NCI-H82 treated with DMSO at 0.1 percent for 48 hours (cell line): ENCODE results near the gene RAF1.
"Not testable (repeated sequence)": the region's sequence is repeated elsewhere in the genome, so short reads cannot be mapped to it uniquely, and the experiment has no call there.

Experiments used
- DNase-seq: peaks from one replicate; lab custom pipeline; 2025; ENCODE audit not compliant: unreplicated experiment; lab: John Stamatoyannopoulos, UW

The RAF1 gene

GRCh38 chr3:12677616-12678015 is 13.7 kb upstream of the RAF1 start:
- DNase-seq, result no peak

DNA sequence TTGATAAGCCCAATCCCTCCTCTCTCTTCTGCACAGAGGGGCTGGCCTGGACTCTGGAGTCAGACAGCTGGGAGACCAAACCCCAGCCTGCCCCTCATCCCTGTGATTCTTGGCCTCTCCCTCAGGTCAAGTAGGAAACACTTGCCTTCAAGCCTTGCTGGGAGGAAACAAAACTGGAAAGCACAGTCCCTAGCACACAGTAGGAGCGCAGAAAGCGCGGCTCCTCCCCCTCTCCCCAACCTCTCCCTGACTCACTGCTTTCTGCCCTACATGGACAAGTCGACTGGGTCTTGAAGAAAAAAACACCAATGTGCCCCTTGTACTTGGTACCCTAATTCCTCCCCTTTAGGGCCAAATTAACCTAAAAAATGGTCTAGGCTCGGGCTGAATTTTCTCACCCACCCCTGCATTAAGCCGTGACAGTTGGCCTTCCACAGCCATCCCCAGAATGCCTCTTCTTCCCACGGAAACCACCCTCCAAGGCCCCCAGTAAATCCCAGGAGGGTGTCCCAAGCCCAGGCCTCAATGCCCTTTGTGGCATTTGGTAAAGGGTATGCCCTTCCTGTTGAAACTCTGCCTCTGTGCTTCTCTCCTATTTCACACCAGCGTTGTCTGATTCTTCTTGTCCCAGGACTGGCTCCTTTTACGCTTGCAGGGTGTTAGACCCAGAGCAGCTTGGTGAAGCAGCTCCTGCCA is 11.3 kb upstream of the RAF1 start:
- DNase-seq, result no peak

GRCh38 chr3:12673956-12674736 is 10.2 kb upstream of the RAF1 start:
- DNase-seq, result not testable (repeated sequence)

DNA sequence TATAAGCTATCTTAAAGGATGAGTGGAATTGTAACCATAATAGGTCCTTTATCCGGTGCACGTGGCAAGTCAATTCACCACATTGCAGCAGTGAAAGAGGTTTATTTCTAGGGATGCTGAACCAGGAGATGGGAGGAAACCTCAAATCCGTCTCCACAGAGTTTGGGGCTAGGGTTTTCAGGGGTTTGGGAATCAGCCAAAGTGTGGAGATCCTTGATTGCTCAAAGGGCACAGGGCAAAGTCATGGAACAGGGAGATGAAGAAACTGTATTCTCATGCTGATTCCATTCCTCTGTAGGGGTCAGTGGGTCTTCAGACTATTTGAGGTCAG is 7.2 kb upstream of the RAF1 start:
- no peak for DNase-seq

- DNase-seq, result no peak
Observed at GRCh38 chr3:12670365-12671119, 6.6 kb upstream of the RAF1 start.

DNA sequence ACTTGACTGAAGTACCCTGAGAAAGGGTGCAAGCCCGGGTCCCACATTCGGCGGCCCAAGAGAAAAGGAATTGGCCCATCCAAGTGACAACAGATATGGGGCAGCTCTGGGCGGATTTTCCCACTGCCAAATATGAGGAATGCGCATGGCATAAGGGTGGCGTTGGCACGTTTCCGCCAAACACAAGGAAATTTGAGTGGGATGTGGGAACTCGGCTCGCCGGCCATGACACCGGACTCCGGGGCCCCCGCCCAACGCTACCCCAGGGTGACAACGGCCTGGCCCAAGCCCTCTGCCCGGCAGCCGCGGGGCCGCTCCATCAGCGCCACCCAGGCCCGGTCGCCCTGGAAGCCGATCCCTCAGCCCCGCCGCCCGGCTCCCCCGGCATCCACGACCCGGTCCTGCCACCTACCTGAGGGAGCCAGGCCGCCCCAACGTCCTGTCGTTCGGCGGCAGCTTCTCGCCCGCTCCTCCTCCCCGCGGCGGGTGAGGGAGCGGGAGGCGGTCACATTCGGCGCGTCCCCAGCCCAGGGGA is 449 bp downstream of the RAF1 start:
- no peak for DNase-seq

DNA sequence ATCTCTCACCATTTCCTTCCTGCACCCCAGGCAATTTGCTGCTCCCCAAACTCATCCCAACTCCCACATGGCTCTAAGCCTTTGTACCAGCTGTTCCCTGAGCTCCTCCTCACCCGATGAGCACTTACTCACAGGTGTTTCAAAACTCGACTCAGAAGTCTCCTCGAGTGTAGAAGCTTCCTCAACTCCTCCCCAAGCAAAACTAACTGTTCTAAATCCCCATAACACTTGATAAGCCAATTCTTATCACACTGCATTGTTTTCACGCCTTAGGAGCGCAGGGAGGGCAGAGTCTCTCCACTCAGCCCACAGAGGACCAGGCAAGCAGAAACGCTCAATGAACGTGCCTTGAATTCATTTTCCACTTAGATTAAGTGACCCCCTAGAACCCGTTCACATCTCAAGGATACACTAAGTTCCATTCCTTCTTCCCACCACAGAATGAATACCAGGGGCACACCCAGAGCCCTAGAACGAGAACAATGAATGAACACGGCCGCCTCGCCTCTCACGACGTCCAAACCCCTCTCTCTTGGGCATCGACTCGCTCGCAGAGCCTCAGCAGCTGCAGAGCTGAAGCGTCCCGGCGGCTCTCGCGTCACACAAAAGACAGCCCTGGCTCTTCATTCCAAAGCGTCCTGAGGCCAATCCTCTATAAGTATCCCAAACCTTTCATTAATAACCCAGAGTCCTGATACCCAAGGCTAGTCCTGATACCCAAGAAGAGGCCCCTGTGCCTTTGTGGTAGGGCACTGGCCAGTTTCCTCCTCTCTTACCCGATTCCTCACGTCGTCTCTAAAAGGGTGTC is 1.1 kb downstream of the RAF1 start:
- DNase-seq, result peak; percentile 2

GRCh38 chr3:12661926-12662592 is 1.9 kb downstream of the RAF1 start:
- DNase-seq, result no peak

DNA sequence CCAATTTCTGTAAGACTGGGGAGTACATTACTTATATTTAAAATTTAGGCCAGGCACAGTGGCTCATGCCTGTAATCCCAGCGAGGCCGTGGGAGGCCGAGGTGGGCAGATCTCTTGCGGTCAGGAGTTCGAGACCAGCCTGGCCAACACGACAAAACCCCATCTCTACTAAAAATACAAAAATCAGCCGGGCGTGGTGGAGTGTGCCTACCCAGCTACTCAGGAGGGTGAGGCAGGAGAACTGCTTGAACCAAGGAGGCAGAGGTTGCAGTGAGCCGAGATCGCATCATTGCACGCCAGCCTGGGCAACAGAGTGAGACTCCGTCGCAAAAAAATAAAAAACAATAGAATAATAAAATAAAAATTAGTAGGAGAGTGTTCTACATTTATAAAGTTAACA is 2.5 kb downstream of the RAF1 start:
- not testable (repeated sequence) for DNase-seq

- DNase-seq, result no peak
Observed at GRCh38 chr3:12660196-12660595, 3.7 kb downstream of the RAF1 start.

DNA sequence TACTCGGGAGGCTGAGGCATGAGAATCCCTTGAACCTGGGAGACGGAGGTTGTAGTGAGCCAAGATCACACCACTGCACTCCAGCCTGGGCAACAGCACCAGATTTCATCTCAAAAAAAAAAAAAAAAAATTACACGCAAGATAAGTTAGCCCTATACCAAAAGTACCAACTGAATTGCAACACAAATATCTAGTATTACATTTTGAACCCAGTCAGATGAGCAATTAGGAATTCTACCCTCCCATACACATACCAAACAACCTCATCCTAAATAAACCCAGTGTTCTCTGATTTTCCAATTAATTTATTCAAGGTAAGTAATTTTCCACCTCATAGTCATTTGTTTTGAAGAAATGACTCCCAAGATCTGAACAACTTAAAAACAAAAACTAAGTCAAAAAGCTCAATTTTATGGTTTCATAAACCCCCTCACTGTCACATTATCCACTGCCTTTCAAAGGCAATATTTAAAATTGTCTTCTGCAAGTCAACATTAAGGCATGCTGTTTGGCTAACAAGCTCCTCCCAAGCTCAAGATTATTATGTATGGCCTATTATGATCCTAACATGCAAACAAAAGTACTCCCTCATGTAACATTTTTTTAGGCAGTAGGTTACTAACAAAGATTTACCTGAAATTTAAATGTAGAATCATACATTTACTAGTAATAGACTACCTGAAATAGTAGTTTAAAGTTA is 4.5 kb downstream of the RAF1 start:
- no peak for DNase-seq

DNA sequence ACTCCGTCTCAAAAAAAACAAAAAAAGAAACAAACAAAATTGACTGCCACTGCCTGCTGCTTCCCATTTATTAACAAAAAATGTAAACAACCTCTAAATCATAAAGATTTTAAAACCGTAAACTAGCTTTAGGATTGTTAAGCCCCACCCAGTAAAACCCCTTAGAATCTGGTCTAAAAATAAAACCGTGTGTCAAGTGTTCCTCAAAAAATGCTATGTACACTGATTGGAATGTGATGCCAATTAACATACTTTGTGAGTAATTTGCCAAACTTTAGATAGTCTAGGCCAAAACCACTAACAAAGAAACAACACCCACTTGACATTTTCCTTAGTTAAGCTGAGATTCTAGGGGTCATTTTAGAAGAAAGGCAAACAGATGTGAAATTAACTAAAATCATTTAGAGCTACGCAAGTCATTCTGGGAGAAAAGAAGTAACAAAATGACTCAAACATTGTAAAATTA is 5.3 kb downstream of the RAF1 start:
- DNase-seq, result no peak

GRCh38 chr3:12656850-12657249 is 7.1 kb downstream of the RAF1 start:
- DNase-seq, result no peak

GRCh38 chr3:12656193-12656592 is 7.7 kb downstream of the RAF1 start:
- no peak for DNase-seq

GRCh38 chr3:12655701-12656100 is 8.2 kb downstream of the RAF1 start:
- no peak for DNase-seq

DNA sequence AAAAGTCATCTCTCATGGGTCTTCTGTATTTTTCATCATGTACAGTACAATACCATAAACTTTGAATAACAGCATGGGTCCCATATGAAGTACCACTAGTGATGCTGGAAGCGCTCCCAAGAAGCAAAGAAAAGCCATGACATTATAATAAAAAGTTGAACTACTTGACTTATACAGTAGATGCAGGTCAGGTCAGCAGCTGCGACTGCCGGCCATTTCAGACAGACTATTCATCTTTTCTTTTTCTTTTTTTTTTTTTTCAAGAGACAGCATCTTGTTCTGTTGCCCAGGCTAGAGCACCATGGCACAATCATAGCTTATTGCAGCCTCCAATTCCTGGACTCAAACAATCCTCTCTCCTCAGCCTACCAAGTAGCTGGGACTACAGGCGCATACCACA is 10.2 kb downstream of the RAF1 start:
- no peak for DNase-seq

- no peak for DNase-seq
Observed at GRCh38 chr3:12648384-12648959, 15.4 kb downstream of the RAF1 start.

DNA sequence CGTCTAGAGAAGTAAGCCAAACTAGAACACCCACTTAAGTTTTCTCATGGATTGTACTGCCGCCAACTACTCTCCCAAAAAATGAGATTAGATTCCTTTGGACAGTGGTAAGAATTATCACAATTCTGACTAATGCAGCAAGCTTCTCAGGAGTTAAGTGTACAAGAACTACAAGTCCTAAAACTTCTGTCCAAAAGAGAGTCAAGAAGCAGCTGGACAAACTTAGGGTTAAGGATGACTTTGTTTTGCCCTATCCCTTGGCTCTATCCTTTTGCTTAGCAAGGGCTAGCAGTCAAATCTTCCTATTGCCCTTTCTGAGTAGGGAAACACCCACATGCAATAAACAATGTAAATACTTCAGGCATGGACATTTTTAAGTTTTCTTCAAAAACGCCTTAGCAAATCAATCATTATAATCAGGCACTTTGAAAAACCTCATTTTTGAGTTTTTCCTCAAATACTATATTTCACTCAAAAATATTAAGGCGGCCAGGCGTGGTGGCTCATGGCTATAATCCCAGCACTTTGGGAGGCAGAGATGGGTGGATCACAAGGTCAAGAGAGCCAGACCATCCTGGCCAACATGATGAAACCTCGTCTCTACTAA is 19.5 kb downstream of the RAF1 start:
- no peak for DNase-seq

DNA sequence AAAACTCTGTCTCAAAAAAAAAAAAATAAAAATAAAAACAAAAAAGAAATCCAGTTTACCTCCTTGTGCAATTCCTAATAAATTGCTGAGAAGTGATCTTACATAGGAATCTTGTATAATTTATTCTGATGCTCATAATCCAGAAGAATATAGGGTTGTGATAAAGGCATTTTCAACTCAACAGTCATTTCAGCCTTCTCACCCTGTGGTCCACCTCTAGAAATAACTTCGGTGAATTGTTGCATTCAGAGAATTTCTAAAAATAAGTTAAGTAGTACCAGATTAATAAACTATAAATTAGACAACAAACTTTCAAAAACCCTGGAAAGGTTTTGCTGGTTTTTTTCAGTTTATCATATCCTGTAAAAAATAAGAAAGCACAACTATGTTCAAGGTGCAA is 20.2 kb downstream of the RAF1 start:
- DNase-seq, result no peak
